ENCODE data around the gene SMCO2.

The SMCO2 gene

DNA sequence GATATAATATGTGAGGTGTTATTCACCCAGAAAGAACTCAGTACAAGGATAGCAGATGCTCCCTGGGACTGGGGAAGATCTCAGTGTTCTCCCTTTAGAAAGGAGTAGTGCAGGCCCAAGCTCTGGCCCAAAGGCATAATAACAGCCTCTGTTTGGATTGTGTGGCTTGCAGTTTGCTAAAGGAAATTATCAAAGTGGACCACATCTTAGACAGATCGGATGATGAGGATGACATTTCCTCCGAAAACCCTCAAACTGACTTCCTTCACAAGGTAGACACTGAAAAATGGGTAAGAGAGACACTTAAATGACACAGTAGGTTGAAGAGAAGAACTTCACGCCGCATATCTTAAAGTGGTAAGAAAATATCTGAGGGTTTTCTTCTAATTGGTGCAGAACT lies 26.1 kb downstream of the SMCO2 start:
- Histone ChIP-seq H3K4me3 (replicated peaks; ENCODE audit: low read depth, low read length) (no peak overlapping the region), H3K27me3 (replicated peaks; ENCODE audit: control insufficient read depth, insufficient read depth, low read length) (no peaks in the 10 kb centered on the region), H3K36me3 (ENCODE audit: control insufficient read depth, insufficient read depth, low read length) (no peaks in the 10 kb centered on the region; the same call in 1 of the 2 replicates)
- DNase-seq (ENCODE audit: extremely low read depth, insufficient read length): no peak
- TF ChIP-seq, protein P1, sequence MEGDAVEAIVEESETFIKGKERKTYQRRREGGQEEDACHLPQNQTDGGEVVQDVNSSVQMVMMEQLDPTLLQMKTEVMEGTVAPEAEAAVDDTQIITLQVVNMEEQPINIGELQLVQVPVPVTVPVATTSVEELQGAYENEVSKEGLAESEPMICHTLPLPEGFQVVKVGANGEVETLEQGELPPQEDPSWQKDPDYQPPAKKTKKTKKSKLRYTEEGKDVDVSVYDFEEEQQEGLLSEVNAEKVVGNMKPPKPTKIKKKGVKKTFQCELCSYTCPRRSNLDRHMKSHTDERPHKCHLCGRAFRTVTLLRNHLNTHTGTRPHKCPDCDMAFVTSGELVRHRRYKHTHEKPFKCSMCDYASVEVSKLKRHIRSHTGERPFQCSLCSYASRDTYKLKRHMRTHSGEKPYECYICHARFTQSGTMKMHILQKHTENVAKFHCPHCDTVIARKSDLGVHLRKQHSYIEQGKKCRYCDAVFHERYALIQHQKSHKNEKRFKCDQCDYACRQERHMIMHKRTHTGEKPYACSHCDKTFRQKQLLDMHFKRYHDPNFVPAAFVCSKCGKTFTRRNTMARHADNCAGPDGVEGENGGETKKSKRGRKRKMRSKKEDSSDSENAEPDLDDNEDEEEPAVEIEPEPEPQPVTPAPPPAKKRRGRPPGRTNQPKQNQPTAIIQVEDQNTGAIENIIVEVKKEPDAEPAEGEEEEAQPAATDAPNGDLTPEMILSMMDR (IDR thresholded peaks at IDR 0.05; ENCODE audit: insufficient read depth, low read length, poor library complexity, severe bottlenecking): no peak

DNA sequence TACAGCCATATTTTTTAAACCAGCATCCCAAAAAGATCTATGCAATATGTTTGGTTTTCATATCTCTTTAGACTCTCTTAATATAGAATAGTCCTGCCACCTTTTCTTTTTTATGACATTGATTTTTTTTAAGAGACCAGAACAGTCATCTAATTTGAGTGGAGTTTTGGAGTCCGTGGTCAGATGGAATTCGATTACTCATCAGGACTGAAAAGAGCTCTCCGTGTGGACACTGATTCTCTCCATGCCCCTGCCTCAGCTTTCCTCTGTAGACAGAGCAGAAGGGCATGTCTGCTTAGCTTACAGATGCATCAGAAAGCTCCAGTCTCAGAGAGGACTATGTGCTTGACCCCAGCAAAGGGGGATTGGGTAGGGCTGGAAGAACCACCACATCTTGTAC lies 27.8 kb downstream of the SMCO2 start:
- H3K27me3 ChIP-seq (replicated peaks; ENCODE audit: control insufficient read depth, insufficient read depth, low read length): no peaks in the 10 kb centered on the region

DNA sequence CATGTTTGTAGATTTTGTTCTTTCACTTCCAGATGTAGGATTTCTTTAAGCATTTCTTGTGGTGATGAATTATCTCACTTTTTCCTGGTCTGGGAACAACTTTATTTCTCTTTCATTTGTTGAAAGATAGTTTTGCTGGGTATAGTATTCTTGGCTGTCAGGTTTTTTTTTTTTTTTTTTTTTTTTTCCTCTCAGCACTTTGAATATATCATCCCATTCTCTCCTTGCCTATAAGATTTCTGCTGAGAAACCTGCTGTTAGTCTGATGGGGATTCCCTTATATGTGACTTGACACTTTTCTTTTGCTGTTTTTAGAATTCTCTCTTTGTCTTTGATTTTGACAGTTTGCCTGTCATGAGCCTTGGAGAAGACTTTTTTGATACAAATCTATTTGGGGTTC lies 30.5 kb downstream of the SMCO2 start:
- Histone ChIP-seq H3K4me3 (replicated peaks; ENCODE audit: low read depth, low read length) (no peak overlapping the region), H3K27me3 (replicated peaks; ENCODE audit: control insufficient read depth, insufficient read depth, low read length) (no peaks in the 10 kb centered on the region), H3K36me3 (ENCODE audit: control insufficient read depth, insufficient read depth, low read length) (no peaks in the 10 kb centered on the region; the same call in 1 of the 2 replicates)
- DNase-seq (ENCODE audit: extremely low read depth, insufficient read length): no peak
- TF ChIP-seq, protein P1 (IDR thresholded peaks at IDR 0.05; ENCODE audit: insufficient read depth, low read length, poor library complexity, severe bottlenecking): no peak

More for the DNA sequence above, 27.8 kb downstream of the SMCO2 start:
- Histone ChIP-seq H3K4me3 (replicated peaks; ENCODE audit: low read depth, low read length) (no peak overlapping the region), H3K36me3 (ENCODE audit: control insufficient read depth, insufficient read depth, low read length) (no peaks in the 10 kb centered on the region; the same call in 1 of the 2 replicates)
- no peak for DNase-seq (ENCODE audit: extremely low read depth, insufficient read length)
- TF ChIP-seq, protein P1 (IDR thresholded peaks at IDR 0.05; ENCODE audit: insufficient read depth, low read length, poor library complexity, severe bottlenecking): no peak

DNA sequence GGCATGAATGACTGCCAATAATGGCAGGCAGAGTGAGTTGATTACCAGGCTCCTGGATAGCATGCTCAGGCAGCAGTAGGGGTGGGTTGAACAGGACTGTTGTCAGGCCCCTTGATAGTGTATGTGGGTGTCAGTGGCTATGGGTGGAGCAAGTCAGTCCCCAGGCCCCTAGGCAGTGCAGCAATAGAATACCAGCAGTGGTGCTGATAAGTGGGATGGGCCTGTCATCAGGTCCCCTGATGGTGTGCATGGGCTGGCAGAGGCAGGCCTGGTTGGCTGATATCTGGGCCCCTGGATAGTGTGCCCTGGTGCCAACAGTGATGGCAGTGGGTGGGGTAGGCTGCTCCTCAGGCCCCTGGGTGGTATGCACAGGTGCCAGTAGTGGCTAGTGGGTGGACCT lies 32.4 kb downstream of the SMCO2 start:
- TF ChIP-seq, protein P1 (IDR thresholded peaks at IDR 0.05; ENCODE audit: insufficient read depth, low read length, poor library complexity, severe bottlenecking): no peak
- Histone ChIP-seq H3K27me3 (replicated peaks; ENCODE audit: control insufficient read depth, insufficient read depth, low read length) (no peaks in the 10 kb centered on the region), H3K4me3 (replicated peaks; ENCODE audit: low read depth, low read length) (no peak overlapping the region), H3K36me3 (ENCODE audit: control insufficient read depth, insufficient read depth, low read length) (no peaks in the 10 kb centered on the region; the same call in 1 of the 2 replicates)
- DNase-seq (ENCODE audit: extremely low read depth, insufficient read length): no peak

DNA sequence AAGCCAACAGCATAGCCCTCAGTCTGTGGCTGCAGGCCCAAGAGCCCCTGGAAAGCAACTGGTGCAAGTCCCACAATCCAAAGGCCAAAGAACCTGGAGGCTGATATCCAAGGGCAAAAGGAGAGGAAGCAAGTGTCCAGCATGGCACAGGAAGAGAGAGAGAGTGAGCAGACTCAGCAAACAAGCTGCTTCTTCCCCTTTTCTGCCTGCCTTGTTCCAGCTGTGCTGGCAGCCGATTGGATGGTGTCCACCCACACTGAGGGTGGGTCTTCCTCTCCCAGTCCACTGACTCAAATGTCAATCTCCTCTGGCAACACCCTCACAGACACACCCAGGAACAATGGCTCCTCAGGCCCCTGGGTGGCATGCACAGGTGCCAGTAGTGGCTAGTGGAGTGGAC lies 33.5 kb downstream of the SMCO2 start:
- TF ChIP-seq, protein P1 (IDR thresholded peaks at IDR 0.05; ENCODE audit: insufficient read depth, low read length, poor library complexity, severe bottlenecking): no peak
- Histone ChIP-seq H3K27me3 (replicated peaks; ENCODE audit: control insufficient read depth, insufficient read depth, low read length) (no peaks in the 10 kb centered on the region), H3K4me3 (replicated peaks; ENCODE audit: low read depth, low read length) (no peak overlapping the region), H3K36me3 (ENCODE audit: control insufficient read depth, insufficient read depth, low read length) (no peaks in the 10 kb centered on the region)
- DNase-seq (ENCODE audit: extremely low read depth, insufficient read length): no peak

DNA sequence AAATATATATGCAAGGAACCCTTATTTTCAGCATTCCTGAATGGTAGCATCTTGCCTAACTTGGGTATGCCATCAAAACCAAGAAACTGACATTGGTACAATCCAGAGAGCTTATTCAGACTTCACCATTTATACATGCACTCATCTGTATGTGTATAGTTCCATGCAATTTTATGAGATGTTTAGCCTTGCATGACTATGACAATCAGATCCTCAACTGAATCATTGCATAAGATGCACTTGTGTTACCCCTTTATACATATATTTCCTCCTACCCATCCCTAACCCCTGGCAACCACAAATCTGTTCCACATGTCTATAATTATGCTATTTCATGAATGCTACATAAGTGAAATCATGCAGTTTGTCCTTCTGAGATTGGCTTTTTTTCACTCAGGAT lies 40.4 kb downstream of the SMCO2 start:
- Histone ChIP-seq H3K27me3 (replicated peaks; ENCODE audit: control insufficient read depth, insufficient read depth, low read length) (no peaks in the 10 kb centered on the region), H3K4me3 (replicated peaks; ENCODE audit: low read depth, low read length) (no peak overlapping the region), H3K36me3 (ENCODE audit: control insufficient read depth, insufficient read depth, low read length) (no peaks in the 10 kb centered on the region)
- TF ChIP-seq, protein P1 (IDR thresholded peaks at IDR 0.05; ENCODE audit: insufficient read depth, low read length, poor library complexity, severe bottlenecking): no peak
- DNase-seq (ENCODE audit: extremely low read depth, insufficient read length): no peak

Measured in GM06990 (cell line).